ENCODE measurements around the gene TBC1D1.
"Not testable (repeated sequence)": the region's sequence is repeated elsewhere in the genome, so short reads cannot be mapped to it uniquely, and the experiment has no call there.

TBC1D1 gene

GRCh38 chr4:37889849-37890800 lies 759 bp upstream of the TBC1D1 start:
- no peak for DNase-seq

DNA sequence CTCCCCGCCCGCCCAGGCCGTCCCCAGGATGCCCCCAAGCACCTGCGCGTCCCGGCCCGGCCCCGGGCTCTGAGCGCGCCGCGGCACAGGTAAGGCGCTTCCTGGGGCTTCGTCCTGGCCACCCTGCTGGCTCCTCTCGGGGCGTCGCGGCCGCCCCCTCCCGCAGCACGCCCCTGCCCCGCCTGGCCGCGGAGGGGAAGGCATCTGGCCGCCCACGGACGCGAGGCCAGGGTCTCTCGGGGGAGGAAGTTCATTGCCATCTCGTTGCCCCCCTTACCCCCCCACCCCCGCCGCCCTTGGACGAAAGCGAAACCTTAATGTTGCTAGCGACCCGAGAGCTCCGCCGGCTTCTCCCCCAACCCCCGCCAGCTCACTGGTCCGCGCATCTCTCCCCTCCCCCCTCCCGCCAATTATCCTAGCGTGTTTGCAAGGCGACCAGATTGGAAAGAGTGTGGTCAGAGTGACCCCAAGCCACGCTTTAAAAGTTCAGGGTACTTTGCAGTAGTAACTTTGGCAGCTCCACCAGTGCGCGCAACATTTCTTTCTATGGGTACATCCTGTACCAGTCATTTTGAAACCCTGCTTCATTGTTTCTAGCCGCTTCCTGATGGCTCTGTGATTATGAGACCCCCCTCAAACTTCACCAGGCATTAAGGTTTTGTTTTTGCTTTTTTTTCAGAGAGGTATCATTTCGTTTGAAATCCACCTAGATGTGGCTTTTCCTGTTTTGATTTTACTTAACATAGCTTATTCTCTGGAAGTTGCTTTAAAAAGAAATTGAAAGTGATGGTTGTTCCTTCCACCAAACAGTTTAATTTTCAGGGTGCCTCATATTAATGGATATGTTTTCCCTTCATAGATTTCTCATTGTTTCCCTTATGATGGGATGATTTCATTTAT lies 626 bp downstream of the TBC1D1 start:
- DNase-seq, result no peak

GRCh38 chr4:37892641-37893040 lies 1.8 kb downstream of the TBC1D1 start:
- DNase-seq, result no peak

DNA sequence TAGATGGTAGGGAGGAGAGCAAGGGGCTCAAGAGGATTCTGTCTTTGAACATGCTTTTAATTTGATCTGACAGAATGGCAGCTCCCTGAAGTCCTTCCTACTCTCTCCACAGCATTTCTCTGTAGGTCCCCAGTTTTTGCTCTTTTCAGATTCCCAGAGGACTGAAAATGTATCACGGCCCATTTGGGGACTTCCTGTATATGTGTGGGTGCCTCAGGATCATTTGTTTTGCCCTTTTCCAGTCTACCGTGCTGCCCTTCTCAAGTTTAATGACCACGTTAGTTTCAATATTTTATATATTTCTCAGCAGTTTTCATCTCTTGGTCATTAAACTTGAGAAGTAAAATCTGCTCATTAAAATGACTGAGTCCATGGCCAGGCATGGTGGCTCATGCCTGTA lies 2.3 kb downstream of the TBC1D1 start:
- no peak for DNase-seq

DNA sequence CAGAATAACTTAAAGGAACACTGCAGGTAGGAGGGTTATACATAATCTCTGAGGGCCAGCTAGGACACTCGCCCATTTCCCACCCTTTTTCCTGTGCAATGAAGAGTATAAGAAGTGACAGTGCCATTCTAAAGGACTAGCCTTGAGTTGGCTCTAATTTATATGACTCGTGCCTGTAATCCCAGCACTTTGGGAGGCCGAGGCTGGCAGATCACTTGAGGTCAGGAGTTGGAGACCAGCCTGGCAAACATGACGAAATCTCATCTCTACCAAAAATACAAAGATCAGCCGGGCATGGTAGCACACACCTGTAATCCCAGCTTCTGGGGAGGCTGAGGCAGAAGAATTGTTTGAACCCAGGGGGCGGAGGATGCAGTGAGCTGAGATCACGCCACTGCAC lies 4.4 kb downstream of the TBC1D1 start:
- DNase-seq, result no peak

DNA sequence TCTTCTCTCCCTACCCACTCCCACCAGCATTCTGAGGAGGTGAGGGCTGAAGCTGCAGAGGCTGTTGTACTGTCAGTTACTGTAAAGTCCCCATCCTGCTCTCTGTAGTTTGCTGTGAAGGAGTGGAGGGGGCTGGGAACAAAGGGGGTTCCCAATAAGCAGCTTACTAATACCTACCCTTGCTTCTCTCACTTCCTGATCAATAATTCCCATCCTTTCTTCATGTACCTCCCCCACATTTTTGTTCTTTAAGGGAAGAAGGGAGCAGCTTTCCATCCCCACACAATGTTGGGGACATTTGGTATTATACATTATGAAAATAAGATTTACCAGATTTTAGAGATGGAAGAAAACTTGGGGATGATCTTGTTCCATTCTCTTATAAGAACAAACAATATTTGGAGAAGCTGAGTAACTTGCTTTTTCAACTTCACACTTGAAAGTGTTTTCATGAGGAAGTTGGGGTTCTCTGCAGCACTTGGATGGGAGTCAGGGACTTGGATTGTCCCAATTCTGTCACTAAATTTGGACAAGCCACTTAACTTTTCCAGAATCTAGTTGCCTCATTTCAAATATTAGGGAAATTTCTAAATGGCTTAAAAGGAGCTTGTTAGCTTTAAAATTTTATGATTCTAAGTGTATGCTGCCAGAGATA lies 5.4 kb downstream of the TBC1D1 start:
- no peak for DNase-seq

- no peak for DNase-seq
Measured at GRCh38 chr4:37902212-37902611, 11.3 kb downstream of the TBC1D1 start.

GRCh38 chr4:37902738-37903693 lies 12.1 kb downstream of the TBC1D1 start:
- DNase-seq, result no peak

DNA sequence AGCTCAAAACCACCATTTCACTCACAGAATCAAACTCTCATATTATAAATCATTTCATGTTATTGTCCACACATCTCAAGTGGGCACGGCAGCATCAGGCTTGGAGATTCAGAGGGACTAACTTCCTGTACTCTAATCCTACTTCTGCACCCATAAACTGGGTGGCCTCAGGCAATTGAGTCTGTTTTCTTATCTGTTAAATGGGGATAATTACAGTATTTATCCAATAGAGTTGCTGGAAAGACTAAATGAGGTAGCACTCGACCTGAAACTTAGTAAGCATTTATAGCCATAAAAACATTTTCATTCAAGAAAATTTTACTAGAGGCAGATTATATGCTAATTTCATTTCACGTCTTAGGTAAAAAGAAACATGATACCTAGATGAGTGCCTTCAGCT lies 13.0 kb downstream of the TBC1D1 start:
- DNase-seq, result no peak

DNA sequence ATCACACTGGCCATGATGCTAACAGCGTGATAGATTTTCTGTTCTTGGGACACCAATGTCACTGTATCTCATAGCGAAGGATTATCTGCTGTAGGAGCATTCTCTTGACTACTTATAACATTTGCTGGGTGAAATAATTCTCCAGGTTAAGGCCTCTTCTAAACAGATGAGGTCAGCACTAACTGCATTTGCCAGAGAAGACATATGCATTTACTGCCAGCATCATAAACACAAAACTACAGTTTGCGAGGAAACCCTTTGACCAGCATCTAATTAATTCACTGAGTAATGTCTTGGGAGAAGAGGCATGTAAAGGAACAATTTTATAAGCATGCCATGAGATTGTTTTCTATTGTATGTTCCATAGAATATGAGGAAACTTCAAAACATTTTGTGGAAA lies 13.9 kb downstream of the TBC1D1 start:
- DNase-seq, result no peak

- DNase-seq, result no peak
Measured at GRCh38 chr4:37905533-37906169, 14.8 kb downstream of the TBC1D1 start.

- no peak for DNase-seq
Measured at GRCh38 chr4:37908488-37909331, 17.8 kb downstream of the TBC1D1 start.

- DNase-seq, result no peak
Measured at GRCh38 chr4:37909332-37910090, 18.6 kb downstream of the TBC1D1 start.

DNA sequence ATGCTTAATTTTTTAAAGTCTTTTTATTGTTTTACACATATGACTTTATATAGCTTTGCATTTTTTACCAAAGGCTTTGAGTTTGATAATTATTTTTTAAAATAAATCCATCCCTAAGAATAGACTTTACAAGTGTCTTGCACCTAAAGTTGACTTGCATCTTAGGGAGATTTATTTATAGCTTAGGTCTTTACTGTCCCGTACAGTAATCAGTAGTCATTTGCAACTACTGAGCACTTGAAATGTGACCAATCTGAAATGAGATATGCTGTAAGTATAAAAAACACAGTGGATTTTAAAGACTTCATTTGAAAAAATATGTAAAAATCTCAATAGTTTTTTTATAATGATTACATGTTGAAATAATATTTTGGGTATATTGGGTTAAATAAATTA lies 19.2 kb downstream of the TBC1D1 start:
- no peak for DNase-seq

GRCh38 chr4:37914539-37914938 lies 23.7 kb downstream of the TBC1D1 start:
- no peak for DNase-seq

- DNase-seq, result no peak
Measured at GRCh38 chr4:37917388-37917787, 26.5 kb downstream of the TBC1D1 start.

DNA sequence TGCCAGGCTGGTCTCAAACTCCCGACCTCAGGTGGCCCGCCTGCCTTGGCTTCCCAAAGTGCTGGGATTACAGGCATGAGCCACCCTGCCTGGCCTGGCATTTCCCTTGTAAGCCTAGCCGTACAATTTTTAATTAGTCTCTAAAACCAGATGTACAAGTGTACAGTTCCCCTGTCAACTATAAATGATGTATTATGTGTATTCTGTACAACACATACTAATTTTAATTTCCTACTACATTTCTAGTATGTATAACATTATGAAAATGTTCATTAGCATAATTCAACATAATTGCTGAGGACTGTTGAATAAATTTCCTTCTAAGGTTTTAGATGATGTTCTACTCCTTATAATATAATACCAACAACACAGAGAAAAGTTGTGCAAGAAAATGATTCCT lies 27.8 kb downstream of the TBC1D1 start:
- no peak for DNase-seq

DNA sequence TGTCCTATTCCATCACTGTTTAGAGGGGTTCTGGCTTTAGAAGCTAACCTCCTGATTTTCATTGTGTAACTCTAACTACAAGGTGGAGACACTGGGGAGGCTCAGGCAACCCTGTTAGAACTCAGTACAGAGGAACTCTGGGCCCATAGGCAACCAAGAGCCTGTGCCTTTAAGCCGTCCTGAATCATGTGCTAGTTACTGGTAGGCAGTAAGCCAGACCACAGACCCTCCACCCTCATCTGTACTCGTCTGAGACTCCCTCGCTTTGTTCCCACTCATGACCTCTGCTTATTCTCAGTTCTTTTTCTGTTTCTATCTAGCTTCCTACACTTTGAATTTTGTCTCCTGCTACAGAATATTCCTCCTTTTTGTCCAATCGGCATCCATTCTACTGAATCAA lies 31.4 kb downstream of the TBC1D1 start:
- DNase-seq, result peak; percentile 16

GRCh38 chr4:37923089-37923488 lies 32.2 kb downstream of the TBC1D1 start:
- not testable (repeated sequence) for DNase-seq

DNA sequence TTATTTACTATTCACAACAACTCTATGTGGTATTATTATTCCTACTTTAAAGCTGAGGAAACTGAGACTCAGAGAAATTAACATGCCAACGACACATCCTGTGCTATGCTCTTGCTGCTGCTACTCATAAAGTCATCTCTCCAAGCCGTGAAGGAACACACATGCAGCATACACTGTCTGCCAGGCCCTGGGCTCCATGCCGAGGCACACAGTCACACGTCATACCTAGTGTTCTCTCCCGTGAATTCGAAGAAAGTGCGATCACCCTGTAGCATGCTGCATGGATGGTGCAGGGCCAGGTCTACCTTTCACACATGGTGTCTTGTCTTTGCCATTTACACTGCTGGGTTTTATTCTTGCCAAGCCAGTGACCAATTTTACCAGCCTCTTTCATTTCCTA lies 34.1 kb downstream of the TBC1D1 start:
- no peak for DNase-seq

Measured in hematopoietic multipotent progenitor cell treated with erythropoietin and hydrocortisone succinate and interleukin-3 and kit ligand, for 8 days (in vitro differentiated cells).